Measurements from ENCODE around the gene E2F7.
"Not testable (repeated sequence)": the region's sequence is repeated elsewhere in the genome, so short reads cannot be mapped to it uniquely, and the experiment has no call there.

Gene E2F7

GRCh38 chr12:77065361-77066204 is at the start of gene E2F7:
Gene E2F7, minus strand, starts transcription at chr12:77065569. Its CDS starts 934 bp downstream, at chr12:77064635.
- peak; percentile 87 to 96 for DNase-seq

- DNase-seq = no peak
Observed at GRCh38 chr12:77113971-77114370, 48.6 kb upstream of the E2F7 start.

DNA sequence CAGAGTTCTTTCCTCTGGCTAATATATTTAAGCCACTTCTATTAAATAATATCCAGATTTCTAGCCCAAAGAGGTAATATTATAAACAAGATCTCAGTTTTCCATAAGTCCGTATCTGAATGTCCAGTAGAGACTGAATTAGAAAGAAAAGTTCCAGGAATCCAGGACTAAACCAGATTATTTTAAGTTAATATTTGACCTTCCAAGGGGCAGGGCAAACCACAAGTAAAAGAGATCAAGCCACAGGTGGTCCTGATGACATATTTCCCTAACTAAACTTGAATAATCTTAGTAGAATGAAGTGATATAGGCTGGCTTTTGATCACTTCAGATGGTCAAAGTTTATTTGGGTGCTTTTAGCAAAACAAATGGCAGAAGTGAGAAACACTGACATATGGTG is 43.3 kb upstream of the E2F7 start:
- DNase-seq = no peak

DNA sequence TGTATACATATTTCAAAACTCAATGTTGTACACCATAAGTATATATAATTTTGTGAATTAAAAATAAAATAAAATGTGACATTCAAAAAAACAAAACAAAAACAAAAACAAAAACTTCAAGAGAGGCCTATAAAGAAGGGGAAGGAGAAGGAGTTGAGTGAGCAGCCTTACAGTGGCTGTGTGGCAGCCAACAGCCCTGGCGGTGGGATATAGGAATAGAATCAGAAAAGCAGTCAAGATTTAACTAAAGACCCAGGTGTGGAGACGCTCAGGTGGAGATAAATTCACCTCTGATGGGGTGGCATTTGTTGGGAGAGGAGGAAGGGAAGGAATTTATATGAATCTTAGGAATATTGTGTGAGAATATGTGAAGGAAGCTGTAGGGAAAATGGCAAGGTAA is 41.8 kb upstream of the E2F7 start:
- DNase-seq = no peak

DNA sequence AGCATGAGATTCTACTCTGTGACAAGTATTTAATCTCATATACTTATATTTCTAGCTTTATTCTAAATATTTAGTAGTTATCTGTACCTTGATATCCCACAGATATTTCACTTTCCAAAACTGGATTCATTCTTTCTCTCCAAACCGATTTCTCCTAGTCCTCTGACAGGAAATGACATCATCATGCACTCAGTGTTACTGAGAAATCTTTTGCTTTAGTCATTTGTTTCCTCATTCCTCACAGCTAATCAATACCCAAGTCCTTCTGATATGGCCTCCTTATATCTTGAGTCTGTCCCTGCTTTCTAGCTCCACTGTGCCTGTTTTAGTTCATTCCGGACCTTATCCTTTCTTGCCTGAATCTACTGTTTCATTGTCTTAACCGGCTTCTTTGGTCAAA is 39.4 kb upstream of the E2F7 start:
- DNase-seq = no peak

DNA sequence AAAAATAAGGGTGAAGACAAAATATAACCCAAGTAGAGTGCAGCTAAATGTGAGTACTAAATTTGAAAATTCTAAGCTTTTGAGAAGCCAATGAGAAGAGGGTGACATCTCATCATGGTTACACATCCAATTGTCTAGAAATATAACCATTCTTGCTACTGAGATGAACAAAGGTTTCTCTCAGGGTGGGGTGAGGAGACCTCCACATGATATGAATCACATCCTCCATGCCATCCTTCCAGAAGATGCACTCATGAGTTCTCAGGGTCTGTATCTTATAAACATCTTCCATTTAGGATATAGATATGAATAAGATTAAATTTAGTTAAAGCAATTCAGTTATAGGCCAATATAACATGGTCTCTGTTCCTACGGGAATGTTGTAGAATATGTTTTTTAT is 38.9 kb upstream of the E2F7 start:
- no peak for DNase-seq

DNA sequence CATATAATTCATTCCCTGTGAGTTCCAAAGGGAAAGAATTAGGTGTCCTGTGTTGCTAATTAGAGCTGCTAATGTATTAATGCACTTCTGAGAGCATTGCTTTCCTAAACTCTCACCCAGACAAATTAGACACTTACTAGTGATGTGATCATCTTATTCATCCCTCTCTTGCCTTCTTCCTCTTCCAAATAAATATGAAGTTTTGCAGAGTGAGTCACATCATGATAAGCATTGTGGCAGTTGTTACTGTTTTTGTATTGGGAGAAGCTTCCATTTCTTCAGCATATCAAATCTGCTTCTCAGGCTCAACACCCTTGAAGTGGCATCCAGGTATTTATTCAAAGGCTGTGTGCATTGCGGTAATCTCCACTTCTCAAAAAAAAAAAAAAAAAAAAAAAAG is 37.3 kb upstream of the E2F7 start:
- DNase-seq = no peak

DNA sequence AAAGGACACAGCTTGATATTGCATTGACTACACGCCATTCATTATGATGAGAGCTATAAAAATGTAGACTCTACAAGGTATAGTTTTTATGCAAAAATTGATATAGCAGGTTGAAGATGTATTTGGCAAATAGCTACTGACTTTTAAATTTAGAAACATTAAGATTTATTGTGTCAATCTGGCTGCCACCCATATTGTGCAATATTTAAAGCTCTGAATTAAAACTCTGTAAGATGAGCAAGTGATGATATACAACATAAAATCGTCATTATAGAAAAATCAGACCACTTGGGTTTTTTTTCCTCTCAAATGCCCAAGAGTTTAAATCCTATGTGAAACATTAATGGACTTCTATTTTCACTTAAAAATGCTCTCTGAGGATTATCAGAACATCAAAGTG is 36.8 kb upstream of the E2F7 start:
- DNase-seq = no peak

- DNase-seq = no peak
Observed at GRCh38 chr12:77099799-77100198, 34.4 kb upstream of the E2F7 start.

DNA sequence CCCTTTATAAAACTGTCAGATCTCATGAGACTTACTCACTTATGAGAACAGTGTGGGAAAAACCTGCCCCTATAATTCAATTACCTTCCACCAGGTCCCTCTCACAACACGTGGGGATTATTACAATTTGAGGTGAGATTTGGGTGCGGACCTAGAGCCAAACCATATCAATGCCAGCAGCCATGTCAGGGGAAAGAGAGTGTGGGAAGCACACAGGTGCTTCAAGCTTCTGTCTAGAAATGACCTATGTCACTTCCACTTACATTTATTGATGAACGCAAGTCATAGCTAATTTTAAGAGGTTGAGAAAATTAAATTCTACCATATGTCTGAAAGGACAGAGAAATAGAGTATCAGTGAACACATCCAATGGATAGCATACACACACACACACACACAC is 32.5 kb upstream of the E2F7 start:
- no peak for DNase-seq

DNA sequence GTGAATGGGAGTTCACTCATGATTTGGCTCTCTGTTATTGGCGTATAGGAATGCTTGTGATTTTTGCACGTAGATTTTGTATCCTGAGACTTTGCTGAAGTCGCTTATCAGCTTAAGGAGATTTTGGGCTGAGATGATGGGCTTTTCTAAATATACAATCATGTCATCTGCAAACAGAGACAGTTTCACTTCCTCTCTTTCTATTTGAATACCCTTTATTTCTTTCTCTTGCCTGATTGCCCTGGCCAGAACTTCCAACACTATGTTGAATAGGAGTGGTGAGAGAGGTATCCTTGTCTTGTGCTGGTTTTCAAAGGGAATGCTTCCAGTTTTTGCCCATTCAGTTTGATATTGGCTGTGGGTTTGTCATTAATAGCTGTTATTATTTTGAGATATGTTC is 26.9 kb upstream of the E2F7 start:
- not testable (repeated sequence) for DNase-seq

DNA sequence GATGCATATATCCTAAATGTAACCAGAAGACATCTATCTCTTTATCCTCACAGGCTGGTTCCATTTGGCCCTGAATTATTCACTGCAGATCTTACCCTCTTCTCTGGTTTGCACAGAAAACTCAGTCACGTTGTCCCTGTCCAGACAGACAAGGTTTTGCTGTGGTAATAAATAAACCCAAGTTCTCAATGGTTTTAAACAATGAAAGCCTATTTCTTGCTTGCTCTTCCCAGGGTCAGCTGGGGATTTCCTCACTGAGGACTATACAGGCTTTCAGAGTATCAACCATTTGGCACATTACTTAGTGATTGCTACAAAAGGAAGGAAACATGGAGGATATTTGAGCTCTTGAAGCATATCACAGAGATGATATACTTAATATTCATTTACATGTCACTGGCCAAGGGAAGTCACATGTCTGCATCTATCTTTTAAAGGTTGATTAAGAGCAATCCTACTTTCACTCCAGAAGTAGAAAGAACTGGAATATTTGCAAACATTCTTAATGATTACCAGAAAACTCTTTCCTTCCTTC is 24.4 kb upstream of the E2F7 start:
- no peak for DNase-seq

DNA sequence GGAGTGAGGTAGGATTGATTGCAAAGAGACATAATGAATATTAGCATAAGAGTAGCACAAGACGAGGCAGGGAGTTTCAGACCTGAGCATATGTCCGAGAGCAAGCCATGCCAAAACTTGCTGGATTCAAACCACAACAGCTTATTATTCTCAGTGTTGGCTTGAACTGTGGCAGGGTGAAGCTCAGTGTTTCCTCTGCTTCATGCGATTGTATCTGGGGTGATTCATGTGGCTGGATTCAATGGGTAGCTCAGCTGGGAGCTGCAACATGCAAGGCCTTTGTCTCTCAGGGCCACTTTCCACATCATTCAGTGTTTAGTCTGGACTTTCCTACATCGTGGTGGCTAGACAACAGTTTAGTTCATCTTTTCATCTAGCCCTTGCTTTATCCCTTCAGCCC is 22.1 kb upstream of the E2F7 start:
- DNase-seq = no peak

- no peak for DNase-seq
Observed at GRCh38 chr12:77082021-77082420, 16.7 kb upstream of the E2F7 start.

DNA sequence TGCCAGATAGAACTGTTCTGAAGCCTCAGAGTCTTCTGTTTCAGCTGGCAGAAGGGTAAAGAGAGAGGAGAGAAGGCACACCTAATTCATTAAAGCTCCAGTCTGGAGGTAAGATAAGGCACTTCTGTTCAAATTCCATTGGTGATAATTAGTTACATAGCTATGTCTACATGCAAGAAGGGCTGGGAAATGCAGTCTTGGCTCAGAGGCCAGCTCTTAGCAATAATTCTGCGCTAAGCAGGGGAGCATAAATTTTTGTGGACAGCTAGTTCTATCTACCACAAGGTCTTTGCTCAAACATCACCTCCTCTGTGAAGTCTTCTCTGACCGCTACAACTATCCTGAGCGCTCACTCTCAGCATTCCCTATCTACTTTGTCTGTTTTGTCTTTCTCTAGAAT is 14.3 kb upstream of the E2F7 start:
- no peak for DNase-seq

- DNase-seq = no peak
Observed at GRCh38 chr12:77078231-77078630, 12.9 kb upstream of the E2F7 start.

DNA sequence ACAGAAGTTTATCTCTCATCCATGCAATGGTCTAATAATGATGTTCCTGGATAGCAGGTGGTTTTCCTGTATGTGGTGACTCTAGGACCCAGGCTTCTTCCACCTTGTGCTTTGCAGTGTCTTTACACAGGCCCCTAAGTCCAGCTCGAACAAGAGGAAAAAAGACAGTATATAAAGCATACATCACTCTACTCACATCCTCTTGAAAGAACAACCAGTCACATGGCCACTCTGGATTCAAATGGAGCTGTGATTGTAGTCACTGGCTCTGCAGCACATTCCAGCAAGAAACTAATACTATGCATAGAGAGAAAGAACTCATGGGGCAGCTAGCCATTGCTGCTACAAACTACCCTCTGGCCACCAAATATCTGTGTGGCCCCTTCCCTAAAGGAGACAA is 11.5 kb upstream of the E2F7 start:
- no peak for DNase-seq

- not testable (repeated sequence) for DNase-seq
Observed at GRCh38 chr12:77073894-77074293, 8.5 kb upstream of the E2F7 start.

GRCh38 chr12:77072833-77073495 is 7.6 kb upstream of the E2F7 start:
- DNase-seq = no peak

GRCh38 chr12:77070800-77071449 is 5.6 kb upstream of the E2F7 start:
- DNase-seq = no peak

- DNase-seq = no peak
Observed at GRCh38 chr12:77070382-77070781, 5.0 kb upstream of the E2F7 start.

GRCh38 chr12:77064896-77065360 is 441 bp downstream of the E2F7 start:
- DNase-seq = no peak

DNA sequence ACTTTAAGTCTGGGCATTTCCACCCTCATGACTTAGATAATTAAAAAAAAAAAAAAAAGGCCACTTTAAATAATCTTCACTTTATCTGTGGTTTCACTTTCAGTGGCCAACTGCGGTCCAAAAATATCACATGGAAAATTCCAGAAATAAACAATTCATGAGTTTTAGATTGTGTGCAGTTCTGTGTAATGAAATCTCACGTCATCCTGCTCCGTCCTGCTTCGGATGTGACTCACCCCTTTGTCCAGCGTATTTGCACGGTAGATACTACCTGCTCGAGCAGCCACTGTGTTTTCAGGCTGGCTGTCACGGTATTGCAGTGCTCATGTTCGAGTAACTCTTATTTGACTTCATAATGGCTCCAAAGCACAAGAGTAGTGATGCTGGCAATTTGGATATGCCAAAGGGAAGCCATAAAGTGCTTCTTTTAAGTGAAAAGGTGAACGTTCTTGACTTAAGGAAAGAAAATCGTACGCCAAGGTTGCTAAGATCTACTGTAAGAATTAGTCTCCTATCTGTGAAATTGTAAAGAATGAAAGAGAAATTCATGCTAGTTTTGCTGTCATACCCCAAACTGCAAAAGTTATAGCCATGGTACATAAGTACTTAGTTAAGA is 2.4 kb downstream of the E2F7 start:
- DNase-seq = no peak

Data from NCI-H187 (cell line).